Upper lobe of left lung (tissue), 4 donors: ENCODE data around the gene NHS.

Experiments used
- CTCF ChIP-seq, 6 experiments: fragments of 450-650 bp in 4 of 6; fragments of 200-600 bp in 2 of 6; sonication (generic) in 2 of 6; IDR thresholded peaks; one replicate each; pipeline ENCODE4 v1.5.1; 2016 to 2019; ENCODE audit warnings: antibody characterized with exemption in 6 of 6
- EP300 ChIP-seq, 4 donors: sonication (generic); formaldehyde crosslinking; IDR thresholded peaks; one replicate each; pipeline ENCODE4 v1.5.1; 2017; ENCODE audit warnings: antibody characterized with exemption in 4 of 4, control low read depth in 2 of 4
- POLR2A ChIP-seq, 4 donors: fragments of 450-650 bp; IDR thresholded peaks; one replicate each; pipeline ENCODE4 v1.5.1; 2016 to 2017; ENCODE audit warnings: antibody characterized with exemption in 4 of 4, mild to moderate bottlenecking in 2 of 4
- POLR2AphosphoS5 ChIP-seq, 2 donors: sonication (generic); formaldehyde crosslinking; IDR thresholded peaks; one replicate each; pipeline ENCODE4 v1.5.1; 2017; ENCODE audit warnings: antibody characterized with exemption in 2 of 2

- TF ChIP-seq CTCF (IDR thresholded peaks at IDR 0.05), result no peak
- TF ChIP-seq POLR2AphosphoS5 (IDR thresholded peaks at IDR 0.05), result no peak
- TF ChIP-seq POLR2A (IDR thresholded peaks at IDR 0.05), result no peak
- no peak for TF ChIP-seq EP300 (IDR thresholded peaks at IDR 0.05)
Observed at GRCh38 chrX:17370191-17370590, 4.8 kb upstream of the NHS start.
